Measurements from ENCODE around the gene TIGD4. TPM values are rescaled to one million over a fixed set of nuclear protein-coding genes. Genes with fewer than 3 reads are reported as not detected.
"Not testable (repeated sequence)": the region's sequence is repeated elsewhere in the genome, so short reads cannot be mapped to it uniquely, and the experiment has no call there.

The TIGD4 gene
- total RNA-seq, 1 donor from 2014 or later: 0.20 TPM

DNA sequence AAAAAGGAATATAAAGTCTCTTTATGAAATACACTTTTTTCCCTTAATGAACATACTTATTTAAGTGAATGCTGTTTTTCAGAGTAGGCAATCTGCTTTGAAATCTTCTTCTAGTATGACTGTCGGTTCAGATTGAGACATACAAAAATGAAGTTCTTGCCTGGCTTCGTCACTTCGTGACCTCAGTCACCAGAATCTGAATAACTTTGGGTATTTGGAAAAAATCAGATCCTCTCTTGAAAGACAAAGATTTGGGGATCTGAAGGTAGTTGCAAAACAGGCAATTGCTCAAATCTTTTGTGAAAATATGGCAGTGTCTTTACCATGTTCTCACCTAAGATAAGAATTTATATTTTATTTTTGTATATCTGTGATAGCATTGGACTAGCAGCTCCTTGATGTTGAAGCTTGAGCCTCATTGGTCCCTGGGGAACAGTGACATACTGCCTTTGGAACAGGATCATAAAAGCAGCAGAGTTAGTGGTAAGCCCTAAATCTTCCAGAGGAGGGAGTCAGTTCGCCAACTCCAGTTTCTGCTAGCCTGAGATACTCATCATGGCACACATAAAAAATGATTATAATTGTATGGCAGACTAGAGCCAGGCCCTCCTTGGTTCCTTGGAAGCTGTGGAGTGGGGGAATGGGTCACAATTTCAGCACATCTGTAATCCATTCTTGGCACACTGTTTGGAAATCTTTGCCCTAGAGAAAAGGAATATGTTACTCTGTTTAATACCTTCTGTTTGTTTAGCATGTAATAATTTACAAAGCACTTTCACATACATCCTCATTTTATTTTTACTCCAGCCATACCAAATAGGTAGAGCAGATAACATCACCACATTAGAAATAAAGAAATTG is 5.2 kb upstream of the TIGD4 start:
- DNase-seq (ENCODE audit: low read depth, low spot score): no peak

DNA sequence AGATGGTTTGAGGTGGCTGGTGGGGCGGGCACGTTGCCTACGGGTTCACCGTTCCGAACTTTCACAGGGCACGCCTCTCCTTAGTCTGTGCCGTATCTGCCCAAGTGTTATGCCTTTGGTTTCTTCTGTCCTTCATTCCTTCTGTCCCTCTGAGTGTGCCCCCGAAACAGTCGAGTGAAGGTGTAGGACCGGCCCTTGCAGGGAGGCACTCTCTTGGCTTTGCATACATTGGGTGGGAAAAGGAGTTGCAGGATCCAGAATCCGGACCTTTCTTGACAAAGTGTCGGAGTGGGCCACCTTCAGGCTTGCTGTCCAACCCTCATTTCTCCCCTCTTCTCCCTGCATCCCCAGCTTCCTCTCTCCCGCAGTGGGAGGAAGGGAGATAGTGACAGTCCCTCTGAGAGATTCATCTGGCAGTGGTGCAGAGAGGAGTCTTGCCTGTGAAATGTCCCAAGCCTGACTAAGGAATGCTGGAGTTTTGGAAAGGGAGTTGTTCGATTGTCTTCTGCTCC is 793 bp upstream of the TIGD4 start:
- DNase-seq (ENCODE audit: low read depth, low spot score): no peak

DNA sequence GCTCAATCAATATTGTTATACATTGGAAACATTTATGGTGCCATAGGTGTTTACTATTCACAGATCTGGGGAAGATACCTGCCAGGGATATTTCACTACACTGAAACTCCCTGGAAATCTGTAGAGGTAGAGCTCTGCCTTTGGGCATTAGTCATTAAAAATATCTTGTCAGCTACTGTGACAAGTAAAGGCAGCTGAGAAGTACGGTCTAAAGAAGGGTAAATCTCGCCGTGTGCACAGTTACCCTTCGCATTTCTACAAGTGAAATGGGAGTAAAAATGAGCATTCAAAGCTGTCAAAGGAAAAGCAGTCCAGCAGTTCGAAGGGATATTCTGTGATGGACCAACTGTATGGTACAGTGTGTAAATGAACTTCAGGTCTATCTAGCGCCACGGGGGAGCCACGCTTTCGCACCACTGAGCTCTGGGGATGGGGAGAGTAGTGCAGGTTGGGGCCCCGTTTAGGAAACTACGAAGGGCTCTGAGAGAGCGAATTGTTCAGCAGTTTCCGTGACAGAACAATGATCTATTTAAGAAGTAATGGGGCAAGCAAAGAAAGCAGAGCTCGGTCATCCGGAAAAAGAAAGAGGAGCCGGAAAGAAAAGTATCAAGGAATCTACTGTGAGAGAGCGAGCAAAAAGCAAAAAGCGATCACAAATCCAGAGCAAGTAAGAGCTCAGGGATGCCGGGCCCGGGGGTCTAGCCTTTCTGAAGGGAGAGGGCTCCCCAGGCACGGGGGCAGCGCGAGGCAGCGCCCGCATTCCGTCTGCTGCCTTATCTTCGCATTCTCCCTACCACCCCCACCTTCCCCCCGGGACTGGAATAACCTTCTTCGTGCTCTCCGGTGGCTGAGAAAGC is 646 bp downstream of the TIGD4 start:
- DNase-seq (ENCODE audit: low read depth, low spot score): no peak

DNA sequence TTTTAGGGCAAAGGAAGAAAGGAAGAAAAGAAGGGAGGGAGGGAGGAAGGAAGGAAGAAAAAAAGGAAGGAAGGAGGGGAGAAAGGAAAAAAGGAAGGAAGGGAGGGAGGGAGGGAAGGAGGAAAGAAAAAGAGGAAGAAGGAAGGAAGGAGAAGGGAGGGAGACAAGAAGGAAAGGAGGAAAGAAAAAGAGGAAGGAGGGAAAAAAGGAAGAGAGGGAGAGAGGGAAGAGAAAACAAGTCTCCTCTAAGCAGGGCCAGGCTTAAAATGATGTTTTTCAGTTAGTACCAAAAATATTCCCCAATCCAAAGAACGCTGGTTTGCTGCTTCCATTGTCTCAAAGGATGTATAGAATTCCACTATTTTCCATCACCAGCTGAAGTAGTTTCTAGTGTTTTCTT is 2.0 kb downstream of the TIGD4 start:
- no peak for DNase-seq (ENCODE audit: low read depth, low spot score)

DNA sequence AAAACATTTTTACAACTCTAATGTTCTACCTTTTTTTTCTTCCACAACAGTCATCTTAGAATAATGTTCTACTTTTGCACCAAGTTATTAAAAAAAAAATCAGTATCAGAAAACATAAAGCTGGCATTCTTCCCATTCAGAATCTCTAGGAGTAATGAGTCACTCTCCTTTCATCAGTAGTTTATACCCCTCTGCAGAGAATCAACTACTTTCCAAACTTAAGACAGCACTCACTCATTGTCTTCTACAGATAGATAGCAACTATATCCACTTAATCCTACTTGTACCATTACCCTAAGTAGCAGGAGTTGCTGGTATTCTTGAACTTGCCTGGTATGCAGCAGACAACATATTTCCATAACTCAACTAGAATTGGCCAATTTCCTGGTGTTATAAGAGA is 3.2 kb downstream of the TIGD4 start:
- no peak for DNase-seq (ENCODE audit: low read depth, low spot score)

DNA sequence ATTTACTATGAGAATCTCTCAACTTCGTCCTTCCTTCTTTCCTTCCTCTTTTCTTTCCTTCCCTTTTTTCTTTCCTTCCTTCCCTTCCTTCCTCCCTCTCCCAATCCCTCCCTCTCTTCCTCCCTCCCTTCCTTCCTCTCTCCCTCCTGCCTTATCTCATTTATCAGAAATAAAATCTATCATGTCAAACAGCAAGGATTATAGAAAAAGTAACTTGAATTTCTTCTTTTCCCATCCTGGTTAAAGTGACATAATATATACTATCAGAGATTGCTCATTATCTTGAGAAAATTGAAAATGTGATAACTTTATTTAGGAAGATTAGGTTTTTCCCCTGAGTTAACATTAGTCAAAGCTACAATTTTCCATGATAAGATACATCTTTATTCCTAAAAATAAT is 5.6 kb downstream of the TIGD4 start:
- no peak for DNase-seq (ENCODE audit: low read depth, low spot score)

DNA sequence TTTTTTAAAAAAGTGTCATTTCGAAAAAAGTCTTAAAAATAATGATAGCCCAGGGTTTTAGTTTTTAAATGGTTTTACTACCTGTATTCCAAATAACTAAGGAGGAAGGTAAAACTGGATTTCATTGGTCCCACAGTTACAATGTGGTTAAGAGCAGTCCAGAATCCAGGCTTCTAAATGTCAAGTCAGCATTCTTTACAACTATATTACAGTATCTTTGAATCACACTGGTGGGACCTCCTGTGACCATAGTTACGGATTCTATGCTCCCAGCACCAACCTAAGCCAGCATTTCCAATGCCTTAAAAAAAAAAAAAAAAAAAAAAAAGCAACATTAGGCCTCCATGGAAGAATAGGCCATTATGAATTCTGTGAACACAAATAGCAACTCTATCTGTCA is 6.2 kb downstream of the TIGD4 start:
- DNase-seq (ENCODE audit: low read depth, low spot score): no peak

DNA sequence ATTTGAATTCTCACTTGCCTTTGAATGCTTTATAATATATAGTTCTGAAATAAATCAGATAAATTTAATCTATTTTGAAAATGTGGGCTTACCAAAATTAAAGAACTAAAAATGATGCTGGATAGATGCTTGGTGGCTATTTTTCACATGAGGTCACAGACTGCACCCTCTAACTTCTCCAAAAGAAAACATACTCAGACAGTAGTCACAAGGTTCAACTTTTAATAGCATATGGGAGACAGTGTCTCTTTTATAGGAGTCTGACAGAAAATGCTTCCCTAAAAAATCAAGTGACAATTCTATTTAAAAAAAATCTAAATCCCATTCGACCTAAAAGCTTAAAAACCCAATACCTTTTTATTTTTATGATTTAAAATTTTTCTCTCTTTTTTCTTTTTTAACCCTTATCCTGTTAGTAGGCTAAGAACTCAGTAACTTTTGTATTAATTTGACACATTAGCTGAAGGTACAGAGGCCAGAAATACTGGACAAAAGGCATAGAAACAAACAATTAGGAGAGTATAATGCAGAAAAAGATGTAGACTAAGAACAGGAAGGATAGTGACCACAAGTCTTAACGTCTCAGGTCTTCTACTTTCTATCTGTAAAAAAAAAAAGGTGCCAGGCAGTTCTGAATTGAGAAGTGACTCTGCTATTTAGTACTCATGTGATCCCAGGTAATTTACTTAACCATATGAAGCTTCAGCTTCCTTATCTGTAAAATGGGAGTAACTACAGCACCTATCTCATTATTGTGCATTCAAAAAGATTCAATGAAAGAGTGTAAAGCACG is 7.6 kb downstream of the TIGD4 start:
- DNase-seq (ENCODE audit: low read depth, low spot score): no peak

DNA sequence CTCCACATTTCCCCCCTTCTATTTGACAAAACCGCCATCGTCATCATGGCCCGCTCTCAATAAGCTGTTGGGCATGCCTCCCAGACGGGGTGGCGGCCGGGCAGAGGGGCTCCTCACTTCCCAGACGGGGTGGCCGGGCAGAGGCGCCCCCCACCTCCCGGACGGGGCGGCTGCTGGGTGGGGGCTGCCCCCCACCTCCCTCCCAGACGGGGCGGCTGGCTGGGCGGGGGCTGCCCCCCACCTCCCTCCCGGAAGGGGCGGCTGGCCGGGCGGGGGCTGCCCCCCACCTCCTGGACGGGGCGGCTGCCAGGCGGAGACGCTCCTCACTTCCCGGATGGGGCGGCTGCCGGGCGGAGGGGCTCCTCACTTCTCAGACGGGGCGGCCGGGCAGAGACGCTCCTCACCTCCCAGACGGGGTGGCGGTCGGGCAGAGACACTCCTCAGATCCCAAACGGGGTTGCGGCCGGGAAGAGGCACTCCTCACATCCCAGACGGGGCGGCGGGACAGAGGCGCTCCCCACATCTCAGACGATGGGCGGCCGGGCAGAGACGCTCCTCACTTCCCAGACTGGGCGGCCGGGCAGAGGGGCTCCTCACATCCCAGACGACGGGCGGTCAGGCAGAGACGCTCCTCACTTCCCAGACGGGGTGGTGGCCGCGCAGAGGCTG is 14.3 kb downstream of the TIGD4 start:
- not testable (repeated sequence) for DNase-seq (ENCODE audit: low read depth, low spot score)

DNA sequence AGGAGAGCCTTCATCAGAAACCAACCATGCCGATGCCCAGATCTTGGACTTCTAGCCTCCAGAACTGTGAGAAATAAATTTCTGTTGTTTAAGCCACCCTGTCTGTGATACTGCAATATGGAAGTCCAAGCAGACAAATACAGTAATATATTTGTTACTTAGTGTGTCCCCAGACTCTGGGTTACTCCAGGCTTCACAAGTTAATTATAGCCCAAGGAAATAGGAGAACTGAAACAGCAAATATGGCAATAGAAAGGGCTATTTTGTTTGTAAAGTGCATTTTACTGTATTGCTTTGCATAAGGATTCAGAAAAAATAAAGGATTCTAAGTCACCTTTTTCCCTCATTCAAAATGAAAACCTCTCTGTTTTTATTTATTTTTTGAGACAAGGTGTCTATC is 15.7 kb downstream of the TIGD4 start:
- no peak for DNase-seq (ENCODE audit: low read depth, low spot score)

DNA sequence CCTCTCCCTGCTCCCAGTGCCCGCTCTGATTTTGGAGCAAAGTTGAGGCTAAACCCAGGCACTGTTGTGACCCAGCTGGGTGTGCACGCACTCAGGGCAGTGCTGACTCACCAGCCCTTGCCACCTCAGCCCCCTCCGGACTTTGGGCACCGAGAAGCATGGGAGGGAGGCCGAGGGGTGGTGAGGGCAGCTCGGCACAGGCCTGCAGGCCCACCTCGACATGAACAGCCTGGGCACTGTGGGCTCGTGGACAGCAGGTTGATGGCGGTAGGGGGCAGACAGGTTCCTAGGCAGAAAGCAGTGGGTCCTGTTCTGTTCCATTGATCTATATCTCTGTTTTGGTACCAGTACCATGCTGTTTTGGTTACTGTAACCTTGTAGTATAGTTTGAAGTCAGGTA is 30.9 kb downstream of the TIGD4 start:
- DNase-seq (ENCODE audit: low read depth, low spot score): no peak

DNA sequence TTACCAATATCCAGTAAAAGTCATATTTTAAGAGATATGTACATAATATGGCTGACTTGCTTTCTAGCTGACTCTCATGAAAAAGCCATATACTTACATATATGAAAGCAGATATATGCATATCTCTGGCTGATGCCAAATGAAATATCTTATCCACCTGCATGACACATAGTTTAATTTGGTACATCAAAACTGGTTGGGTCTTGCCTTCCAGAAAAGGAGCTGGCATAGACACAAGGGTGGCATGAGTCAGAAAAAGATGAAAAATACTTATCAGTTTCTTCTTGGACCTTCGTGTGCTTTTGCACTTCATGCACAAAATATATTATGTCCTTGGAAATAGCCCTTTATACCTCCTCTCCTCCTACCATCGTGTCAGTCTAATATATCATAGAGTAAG is 32.1 kb downstream of the TIGD4 start:
- DNase-seq (ENCODE audit: low read depth, low spot score): no peak

DNA sequence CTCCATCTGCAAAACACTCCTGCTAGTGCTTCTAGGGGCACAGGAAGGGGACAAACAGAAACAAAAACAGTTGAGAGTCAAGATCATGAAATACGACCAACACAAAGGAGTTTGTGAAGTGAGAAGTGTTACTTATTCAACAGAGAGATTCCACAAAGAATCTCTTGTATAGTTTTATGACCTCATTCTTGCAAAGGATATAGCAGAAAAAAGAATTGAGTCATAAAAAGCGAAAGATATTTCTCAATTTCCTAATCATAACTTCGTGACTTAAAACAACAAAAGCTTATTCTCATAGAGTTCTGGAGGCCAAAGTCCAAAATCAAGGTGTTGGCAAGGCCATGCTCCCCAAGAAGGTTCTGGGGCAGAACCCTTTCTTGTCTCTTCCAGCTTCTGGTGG is 40.7 kb downstream of the TIGD4 start:
- no peak for DNase-seq (ENCODE audit: low read depth, low spot score)

DNA sequence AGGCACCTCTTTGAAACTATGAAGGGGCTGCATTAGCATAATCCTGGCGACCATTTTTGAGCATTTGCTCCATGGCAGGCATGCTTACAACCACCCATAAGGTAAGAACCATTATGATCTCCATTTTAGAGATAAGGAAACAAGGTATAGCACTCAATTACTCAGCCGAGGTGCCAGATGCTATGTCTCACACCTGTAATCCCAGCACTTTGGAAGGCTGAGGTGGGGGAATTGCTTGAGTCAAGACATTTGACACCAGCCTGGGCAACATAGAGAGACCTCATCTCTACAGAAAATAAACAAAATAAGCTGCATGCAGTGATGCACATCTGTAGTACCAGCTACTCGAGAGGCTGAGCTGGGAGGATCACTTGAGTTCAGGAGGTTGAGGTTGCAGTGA is 43.6 kb downstream of the TIGD4 start:
- no peak for DNase-seq (ENCODE audit: low read depth, low spot score)

DNA sequence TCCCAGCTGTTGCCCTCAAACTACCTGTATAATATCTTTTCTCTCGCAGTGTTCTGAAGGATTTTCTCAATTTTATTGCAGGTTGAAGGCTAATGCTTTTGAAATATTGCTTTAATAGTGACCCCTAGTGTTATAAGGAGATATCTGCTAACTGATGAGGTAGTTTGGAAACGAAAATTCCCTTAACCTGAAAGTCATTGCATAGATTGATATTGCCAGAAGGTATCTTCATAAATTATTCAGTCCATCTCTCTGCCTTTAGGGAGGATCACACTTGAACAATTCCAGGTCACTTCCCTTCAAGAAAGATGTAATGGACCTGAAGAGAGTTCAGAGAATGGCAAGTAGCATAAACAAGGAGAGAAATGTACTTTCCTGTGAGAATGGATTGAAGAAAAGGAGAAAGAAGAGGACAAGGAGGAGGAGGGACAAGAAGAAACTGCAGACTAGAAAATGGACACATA is 44.1 kb downstream of the TIGD4 start:
- no peak for DNase-seq (ENCODE audit: low read depth, low spot score)

DNA sequence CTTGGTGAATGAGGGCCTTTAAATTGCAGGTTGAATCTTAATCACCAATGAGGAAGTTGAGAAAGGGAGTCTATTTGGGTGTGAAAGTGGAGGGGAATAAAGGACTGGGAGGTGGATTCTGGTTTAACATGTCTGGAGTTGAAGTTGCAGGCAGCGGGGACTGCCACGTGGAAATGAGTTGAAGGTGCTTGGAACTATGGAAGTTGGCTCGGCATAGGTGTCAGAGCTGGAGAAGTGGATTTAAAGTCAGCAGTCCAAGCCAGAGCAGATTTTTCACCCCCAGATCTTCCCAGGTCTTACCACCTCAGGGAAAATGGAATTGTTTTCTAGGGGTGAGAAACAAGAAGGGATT is 44.9 kb downstream of the TIGD4 start:
- DNase-seq (ENCODE audit: low read depth, low spot score): no peak

DNA sequence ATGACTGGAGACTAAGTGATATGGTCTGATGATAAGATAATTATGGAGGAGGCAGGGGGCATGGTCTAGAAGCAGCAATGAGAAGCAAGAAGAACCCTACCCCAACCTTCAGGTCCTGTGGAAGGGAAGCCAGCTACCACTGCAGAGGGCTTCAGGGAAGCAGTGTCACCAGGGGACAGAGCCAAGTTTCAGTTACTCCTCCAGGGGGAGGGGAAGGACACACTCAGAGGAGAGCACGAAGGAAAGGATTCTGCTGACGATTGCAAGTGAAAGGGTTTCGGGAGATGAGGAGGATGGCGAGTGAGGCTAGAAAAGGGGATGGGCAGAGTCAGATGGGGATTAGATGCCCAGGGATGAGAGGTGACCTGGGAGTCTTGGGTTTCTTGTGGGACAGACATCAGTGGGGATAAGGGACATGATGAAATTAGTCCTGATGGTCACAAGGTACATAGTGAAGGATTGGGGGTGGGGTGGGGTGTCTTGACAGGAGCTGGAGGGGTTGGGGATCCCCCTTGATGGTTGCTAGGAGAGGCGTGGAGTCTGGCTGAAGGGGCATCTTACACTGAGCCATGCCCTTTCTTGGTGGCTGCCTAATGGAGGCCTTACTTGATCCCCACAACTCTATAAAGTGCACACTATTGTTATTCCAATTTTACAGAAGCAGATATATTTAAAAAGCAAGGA is 45.4 kb downstream of the TIGD4 start:
- no peak for DNase-seq (ENCODE audit: low read depth, low spot score)

DNA sequence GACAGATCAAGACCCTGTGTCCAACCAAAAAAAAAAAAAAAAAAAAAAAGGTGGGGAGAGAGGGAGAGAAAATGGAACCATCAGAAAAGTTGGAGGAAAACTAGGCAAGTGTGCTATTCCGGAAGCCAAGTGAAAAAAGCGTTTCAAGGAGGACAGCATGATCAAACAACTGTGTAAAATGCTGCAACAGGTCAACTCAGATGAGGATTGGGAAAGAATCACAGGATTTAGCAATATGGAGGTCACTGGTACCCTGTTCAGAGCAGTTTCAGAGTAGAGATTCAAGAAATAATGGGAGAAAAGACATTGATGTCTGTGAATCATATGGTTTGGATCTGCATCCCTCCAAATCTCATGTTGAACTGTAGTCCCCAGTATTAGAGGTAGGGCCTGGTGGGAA is 47.5 kb downstream of the TIGD4 start:
- no peak for DNase-seq (ENCODE audit: low read depth, low spot score)

DNA sequence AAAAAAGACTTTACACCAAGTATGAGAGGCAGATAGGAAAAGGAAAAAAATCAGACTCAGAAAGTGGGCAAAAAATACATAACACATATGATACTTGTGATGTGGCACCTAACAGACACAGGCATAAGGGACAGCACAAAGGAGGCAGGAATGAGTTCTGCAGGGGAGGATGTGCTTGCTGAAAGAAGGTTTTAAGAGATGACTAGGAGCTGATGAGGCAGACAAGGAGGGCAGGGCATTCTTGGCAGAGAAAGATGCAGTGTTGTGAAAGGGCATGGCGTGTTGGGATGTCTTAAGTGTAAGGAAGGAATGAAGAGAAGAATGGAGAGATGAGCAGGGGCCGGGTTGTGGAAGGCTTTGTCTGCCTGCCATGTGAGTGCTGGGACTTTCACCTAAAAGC is 50.1 kb downstream of the TIGD4 start:
- DNase-seq (ENCODE audit: low read depth, low spot score): no peak

DNA sequence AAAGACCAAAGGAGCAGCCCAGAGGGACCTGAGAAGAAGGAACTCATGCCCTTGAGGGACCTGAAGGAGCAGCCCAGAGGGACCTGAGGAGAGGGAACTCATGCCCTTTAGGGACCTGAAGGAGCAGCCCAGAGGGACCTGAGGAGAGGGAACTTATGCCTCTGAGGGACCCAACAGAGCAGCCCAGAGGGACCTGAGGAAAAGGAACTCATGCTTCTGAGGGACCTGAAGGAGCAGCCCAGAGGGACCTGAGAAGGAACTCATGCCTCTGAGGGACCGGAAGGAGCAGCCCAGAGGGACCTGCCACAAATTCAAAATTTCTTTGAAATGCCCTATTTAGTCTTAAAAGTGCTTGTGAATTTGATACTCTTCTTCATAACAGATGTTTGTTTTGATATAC is 51.2 kb downstream of the TIGD4 start:
- DNase-seq (ENCODE audit: low read depth, low spot score): no peak

DNA sequence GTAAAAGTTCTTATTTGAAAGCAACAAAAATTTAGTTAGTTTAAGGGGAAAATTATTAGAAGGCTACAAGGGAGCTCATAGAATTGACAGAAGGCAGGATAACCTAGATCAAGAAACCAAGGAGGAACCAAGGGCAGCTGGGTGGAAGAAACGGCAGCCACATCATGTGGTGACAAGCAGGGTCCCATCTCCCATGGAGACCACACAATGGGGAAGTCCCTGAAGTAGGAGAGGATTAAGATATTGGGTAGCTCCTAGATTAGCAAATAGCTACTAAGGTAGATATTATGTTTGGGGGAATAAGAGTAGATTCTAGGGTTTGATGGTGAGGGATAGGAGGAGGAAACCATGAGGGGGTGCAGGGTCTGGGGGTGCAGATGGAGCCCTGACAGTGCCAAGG is 51.7 kb downstream of the TIGD4 start:
- DNase-seq (ENCODE audit: low read depth, low spot score): no peak

Data from pulmonary artery endothelial cell (primary cell).